Measurements from ENCODE around the gene HIVEP2.

Gene HIVEP2

DNA sequence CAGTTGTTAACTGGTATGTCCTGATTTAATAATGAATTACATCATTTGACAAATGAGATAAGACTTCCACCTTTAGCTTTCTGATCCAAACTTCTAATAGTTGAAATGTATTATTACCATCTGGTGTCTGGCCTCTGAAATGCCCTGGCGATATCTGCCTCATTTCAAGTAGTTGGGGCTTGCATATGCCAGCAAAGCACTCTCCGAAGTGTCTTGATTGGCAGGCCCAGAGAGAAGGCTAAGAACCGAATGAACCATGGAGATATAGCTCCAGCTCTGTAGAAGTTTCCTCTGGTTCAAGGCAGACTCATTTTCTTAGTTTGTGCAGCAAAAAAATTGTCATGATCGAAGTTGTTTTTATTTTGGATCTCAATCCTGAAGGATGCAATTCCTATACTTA is 13.4 kb upstream of the HIVEP2 start:
- no peak for DNase-seq (ENCODE audit: low read depth)
- H3K27me3 ChIP-seq (replicated peaks; ENCODE audit: control insufficient read depth, insufficient read depth, low read length): no peaks in the 10 kb centered on the region
- no peaks in the 10 kb centered on the region for H3K36me3 ChIP-seq (ENCODE audit: control insufficient read depth, insufficient read depth, low read length, severe bottlenecking)
- no peak overlapping the region for H3K4me3 ChIP-seq (ENCODE audit: low read length)
- H3K4me1 ChIP-seq (ENCODE audit: control insufficient read depth, insufficient read depth, low read length): no peaks in the 10 kb centered on the region
- no peak overlapping the region for H3K9ac ChIP-seq (ENCODE audit: low read length)
- no peaks in the 10 kb centered on the region for H3K9me3 ChIP-seq (ENCODE audit: control insufficient read depth, low read length)

GRCh38 chr6:142956726-142957125 is 11.8 kb upstream of the HIVEP2 start:
- no peaks in the 10 kb centered on the region for H3K4me1 ChIP-seq (ENCODE audit: control insufficient read depth, insufficient read depth, low read length)
- no peaks in the 10 kb centered on the region for H3K27me3 ChIP-seq (replicated peaks; ENCODE audit: control insufficient read depth, insufficient read depth, low read length)
- no peaks in the 10 kb centered on the region for H3K9me3 ChIP-seq (ENCODE audit: control insufficient read depth, low read length)
- no peaks in the 10 kb centered on the region for H3K36me3 ChIP-seq (ENCODE audit: control insufficient read depth, insufficient read depth, low read length, severe bottlenecking)
- H3K4me3 ChIP-seq (ENCODE audit: low read length): no peak overlapping the region
- H3K9ac ChIP-seq (ENCODE audit: low read length): no peak overlapping the region
- DNase-seq (ENCODE audit: low read depth): no peak

DNA sequence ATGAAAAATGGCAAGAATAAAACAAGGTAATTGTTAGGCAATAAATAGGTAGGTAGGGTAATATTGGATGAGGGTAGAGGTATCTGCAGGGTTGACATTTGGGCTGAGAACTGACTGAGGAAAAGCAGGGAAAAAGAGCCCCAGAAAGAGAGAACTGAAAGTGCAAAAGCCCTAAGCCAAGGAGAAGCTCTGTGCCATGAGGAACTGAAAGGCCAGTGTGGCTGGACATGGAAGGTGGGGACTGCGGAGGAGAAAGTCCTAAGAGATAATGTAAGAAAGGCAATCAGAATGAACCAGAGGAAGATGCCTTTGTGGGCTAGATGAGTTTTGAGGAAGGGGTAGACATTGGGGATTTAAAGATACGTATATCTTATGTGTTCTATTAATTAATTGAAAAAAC is 9.9 kb upstream of the HIVEP2 start:
- no peak for DNase-seq (ENCODE audit: low read depth)
- no peak overlapping the region for H3K9ac ChIP-seq (ENCODE audit: low read length)

DNA sequence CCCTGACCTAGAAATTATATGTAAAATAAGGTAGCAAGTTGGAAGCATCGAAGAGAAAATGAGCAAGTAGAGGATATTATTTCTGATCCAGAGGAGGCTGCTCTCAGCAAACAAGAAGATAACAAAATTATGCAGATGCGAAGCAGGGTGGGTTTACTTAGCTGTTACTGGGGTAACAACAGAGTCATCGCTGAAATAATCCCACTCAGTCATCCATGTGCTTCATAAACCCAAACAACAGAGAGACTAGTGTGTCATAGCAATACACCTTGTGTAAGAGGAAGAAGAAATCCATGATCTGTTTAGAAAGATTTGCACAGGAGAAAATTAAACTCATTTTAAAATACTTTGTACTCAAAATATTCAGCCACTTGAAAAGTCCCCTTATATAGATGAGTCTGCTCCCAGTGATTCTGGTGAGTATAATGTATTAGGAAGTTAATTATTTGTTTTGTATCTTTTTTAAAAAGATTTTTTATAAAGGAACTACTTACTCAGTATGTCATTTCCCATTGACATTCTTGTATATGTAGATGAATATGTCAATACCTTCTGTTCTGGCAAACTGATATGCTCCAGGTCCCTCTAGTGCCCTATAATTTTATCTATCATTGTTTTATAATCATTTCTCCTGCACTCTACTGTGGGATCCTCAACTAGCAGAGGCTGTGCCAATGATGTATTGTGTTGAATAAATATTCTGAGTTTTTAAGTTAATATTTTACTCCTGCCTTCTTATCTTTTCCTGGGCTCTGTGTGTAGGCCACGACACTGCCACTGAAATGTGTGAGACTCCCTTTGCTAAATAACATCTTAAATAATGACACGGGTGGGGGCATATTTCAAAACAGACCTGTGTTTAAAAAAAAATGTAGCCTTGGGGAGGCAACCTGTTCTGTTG is 8.6 kb upstream of the HIVEP2 start:
- no peak for DNase-seq (ENCODE audit: low read depth)
- Histone ChIP-seq H3K27me3 (replicated peaks; ENCODE audit: control insufficient read depth, insufficient read depth, low read length) (no peaks in the 10 kb centered on the region), H3K9ac (ENCODE audit: low read length) (no peak overlapping the region), H3K4me3 (ENCODE audit: low read length) (no peak overlapping the region), H3K36me3 (ENCODE audit: control insufficient read depth, insufficient read depth, low read length, severe bottlenecking) (no peaks in the 10 kb centered on the region), H3K9me3 (ENCODE audit: control insufficient read depth, low read length) (no peaks in the 10 kb centered on the region), H3K4me1 (ENCODE audit: control insufficient read depth, insufficient read depth, low read length) (no peaks in the 10 kb centered on the region)

More for the DNA sequence above, 9.9 kb upstream of the HIVEP2 start:
- H3K27me3 ChIP-seq (replicated peaks; ENCODE audit: control insufficient read depth, insufficient read depth, low read length): no peaks in the 10 kb centered on the region
- H3K36me3 ChIP-seq (ENCODE audit: control insufficient read depth, insufficient read depth, low read length, severe bottlenecking): no peaks in the 10 kb centered on the region
- no peaks in the 10 kb centered on the region for H3K4me1 ChIP-seq (ENCODE audit: control insufficient read depth, insufficient read depth, low read length)
- H3K4me3 ChIP-seq (ENCODE audit: low read length): no peak overlapping the region
- H3K9me3 ChIP-seq (ENCODE audit: control insufficient read depth, low read length): no peaks in the 10 kb centered on the region

GRCh38 chr6:142952614-142953013 is 7.6 kb upstream of the HIVEP2 start:
- H3K9ac ChIP-seq (ENCODE audit: low read length): no peak overlapping the region
- no peaks in the 10 kb centered on the region for H3K9me3 ChIP-seq (ENCODE audit: control insufficient read depth, low read length)
- no peaks in the 10 kb centered on the region for H3K27me3 ChIP-seq (replicated peaks; ENCODE audit: control insufficient read depth, insufficient read depth, low read length)
- no peaks in the 10 kb centered on the region for H3K36me3 ChIP-seq (ENCODE audit: control insufficient read depth, insufficient read depth, low read length, severe bottlenecking)
- no peak overlapping the region for H3K4me3 ChIP-seq (ENCODE audit: low read length)
- DNase-seq (ENCODE audit: low read depth): no peak
- peaks cover 5% of the 10 kb centered on the region for H3K4me1 ChIP-seq (ENCODE audit: control insufficient read depth, insufficient read depth, low read length)

- no peak overlapping the region for H3K9ac ChIP-seq (ENCODE audit: low read length)
- no peak overlapping the region for H3K4me3 ChIP-seq (ENCODE audit: low read length)
- H3K9me3 ChIP-seq (ENCODE audit: control insufficient read depth, low read length): no peaks in the 10 kb centered on the region
- no peaks in the 10 kb centered on the region for H3K27me3 ChIP-seq (replicated peaks; ENCODE audit: control insufficient read depth, insufficient read depth, low read length)
- no peaks in the 10 kb centered on the region for H3K36me3 ChIP-seq (ENCODE audit: control insufficient read depth, insufficient read depth, low read length, severe bottlenecking)
- no peak for DNase-seq (ENCODE audit: low read depth)
- peaks cover 5% of the 10 kb centered on the region for H3K4me1 ChIP-seq (ENCODE audit: control insufficient read depth, insufficient read depth, low read length)
Observed at GRCh38 chr6:142950291-142950690, 5.3 kb upstream of the HIVEP2 start.

DNA sequence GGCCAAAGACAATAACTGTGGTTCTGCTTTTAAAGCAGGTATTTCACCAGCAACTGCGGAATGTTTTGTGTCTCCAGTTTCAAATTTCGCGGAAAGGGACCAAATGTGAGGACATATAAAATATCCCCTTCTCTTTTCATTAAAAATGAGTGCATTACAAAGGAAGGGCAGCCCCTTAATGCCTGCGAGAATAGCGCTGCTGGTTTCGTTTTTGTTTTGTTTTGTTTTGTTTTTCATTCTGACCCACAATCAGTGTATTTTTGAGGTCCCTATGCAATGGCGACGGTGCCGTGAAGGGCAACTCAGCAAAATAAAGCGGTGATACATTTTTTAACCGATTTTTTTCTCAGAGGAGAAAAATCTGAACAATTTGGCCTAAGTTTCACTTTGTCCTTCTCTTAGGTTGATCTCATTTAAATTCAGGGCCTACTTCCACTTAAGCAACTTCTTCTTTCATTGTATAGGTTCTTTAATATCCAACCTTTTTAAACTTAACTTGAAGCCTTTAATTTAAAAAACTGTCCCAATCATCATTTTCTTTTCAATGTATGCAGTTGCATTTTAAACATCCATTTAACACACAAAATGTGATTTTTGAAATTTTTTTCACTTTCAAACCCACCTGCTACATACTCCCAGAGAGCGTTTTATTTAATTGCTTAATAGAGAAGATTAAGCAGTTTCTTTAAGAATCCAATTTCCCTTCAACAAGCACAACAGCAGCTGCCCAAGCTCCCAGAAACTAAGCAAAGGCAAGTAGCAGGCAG is 2.9 kb upstream of the HIVEP2 start:
- H3K4me3 ChIP-seq (ENCODE audit: low read length): peak overlapping the region; percentile 98
- no peak for DNase-seq (ENCODE audit: low read depth)
- no peaks in the 10 kb centered on the region for H3K9me3 ChIP-seq (ENCODE audit: control insufficient read depth, low read length)
- peaks cover 16% of the 10 kb centered on the region for H3K4me1 ChIP-seq (ENCODE audit: control insufficient read depth, insufficient read depth, low read length)
- H3K9ac ChIP-seq (ENCODE audit: low read length): peak overlapping the region; percentile 87
- no peaks in the 10 kb centered on the region for H3K27me3 ChIP-seq (replicated peaks; ENCODE audit: control insufficient read depth, insufficient read depth, low read length)
- no peaks in the 10 kb centered on the region for H3K36me3 ChIP-seq (ENCODE audit: control insufficient read depth, insufficient read depth, low read length, severe bottlenecking)

DNA sequence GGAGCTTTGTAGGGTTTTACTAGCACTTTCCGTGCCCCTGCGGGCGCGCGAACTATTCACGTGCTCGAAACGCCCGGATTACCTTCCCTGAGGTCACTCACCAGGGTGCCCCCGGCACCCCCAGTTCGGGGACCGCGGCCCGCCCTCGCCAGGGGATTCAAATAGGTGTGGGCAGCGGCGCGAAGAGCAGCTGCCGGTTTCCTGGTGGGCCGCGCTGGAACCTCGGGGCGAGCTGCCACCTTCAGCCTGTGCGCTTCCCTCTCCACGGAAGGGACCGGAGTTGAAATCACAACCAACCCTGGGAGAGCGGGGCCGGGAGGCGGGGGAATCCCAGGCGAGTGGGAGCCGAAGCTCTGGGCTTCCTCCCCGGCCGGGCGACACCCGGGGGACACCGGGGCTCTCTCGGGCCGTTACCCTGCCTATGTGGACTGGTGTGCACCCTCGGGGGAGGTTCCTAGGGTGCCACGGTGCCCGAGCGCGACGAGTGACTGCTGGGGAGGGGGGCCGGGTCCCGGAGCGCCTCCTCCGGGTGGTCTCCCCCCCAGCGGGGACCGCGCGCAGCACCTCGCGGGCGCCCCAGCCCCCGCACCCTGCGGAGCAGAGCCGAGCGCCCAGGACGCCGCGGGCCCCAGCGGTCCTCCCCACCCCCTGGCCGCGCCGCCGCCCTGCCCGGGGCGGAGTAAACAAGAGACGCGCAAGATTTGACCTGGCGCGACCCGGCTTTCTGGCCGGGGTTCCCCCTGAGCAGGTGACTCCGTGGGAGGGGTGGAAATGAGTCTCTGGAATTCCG is 2.1 kb upstream of the HIVEP2 start:
- peak overlapping the region; percentile 87 for H3K9ac ChIP-seq (ENCODE audit: low read length)
- peak; percentile 83 for DNase-seq (ENCODE audit: low read depth)

GRCh38 chr6:142946181-142946923 is 1.4 kb upstream of the HIVEP2 start:
- H3K27me3 ChIP-seq (replicated peaks; ENCODE audit: control insufficient read depth, insufficient read depth, low read length): no peaks in the 10 kb centered on the region
- no peaks in the 10 kb centered on the region for H3K36me3 ChIP-seq (ENCODE audit: control insufficient read depth, insufficient read depth, low read length, severe bottlenecking)
- peak; percentile 98 for DNase-seq (ENCODE audit: low read depth)
- H3K4me1 ChIP-seq (ENCODE audit: control insufficient read depth, insufficient read depth, low read length): peaks cover 20% of the 10 kb centered on the region
- peak overlapping the region; percentile 98 for H3K4me3 ChIP-seq (ENCODE audit: low read length)
- peak overlapping the region; percentile 95 for H3K9ac ChIP-seq (ENCODE audit: low read length)
- no peaks in the 10 kb centered on the region for H3K9me3 ChIP-seq (ENCODE audit: control insufficient read depth, low read length)

More for the DNA sequence above, 2.1 kb upstream of the HIVEP2 start:
- H3K9me3 ChIP-seq (ENCODE audit: control insufficient read depth, low read length): no peaks in the 10 kb centered on the region
- peaks cover 20% of the 10 kb centered on the region for H3K4me1 ChIP-seq (ENCODE audit: control insufficient read depth, insufficient read depth, low read length)
- H3K27me3 ChIP-seq (replicated peaks; ENCODE audit: control insufficient read depth, insufficient read depth, low read length): no peaks in the 10 kb centered on the region
- H3K4me3 ChIP-seq (ENCODE audit: low read length): peak overlapping the region; percentile 98
- no peaks in the 10 kb centered on the region for H3K36me3 ChIP-seq (ENCODE audit: control insufficient read depth, insufficient read depth, low read length, severe bottlenecking)

GRCh38 chr6:142945446-142946180 is 637 bp upstream of the HIVEP2 start:
- H3K4me3 ChIP-seq (ENCODE audit: low read length): peak overlapping the region; percentile 98
- no peaks in the 10 kb centered on the region for H3K36me3 ChIP-seq (ENCODE audit: control insufficient read depth, insufficient read depth, low read length, severe bottlenecking)
- H3K4me1 ChIP-seq (ENCODE audit: control insufficient read depth, insufficient read depth, low read length): peaks cover 20% of the 10 kb centered on the region
- H3K9ac ChIP-seq (ENCODE audit: low read length): peak overlapping the region; percentile 95
- H3K9me3 ChIP-seq (ENCODE audit: control insufficient read depth, low read length): no peaks in the 10 kb centered on the region
- H3K27me3 ChIP-seq (replicated peaks; ENCODE audit: control insufficient read depth, insufficient read depth, low read length): no peaks in the 10 kb centered on the region
- DNase-seq (ENCODE audit: low read depth): no peak
